Kasumi-1 (cell line): ENCODE results near the gene HIPK2.

Experiments
- DNase-seq, 2 experiments: peaks; one replicate each; lab custom pipeline; 2025; lab: John Stamatoyannopoulos, UW

The HIPK2 gene

GRCh38 chr7:139534966-139535651 is 242.7 kb downstream of the HIPK2 start:
- no peak for DNase-seq

GRCh38 chr7:139534096-139534495 is 243.7 kb downstream of the HIPK2 start:
- DNase-seq = no peak

- DNase-seq = no peak
Observed at GRCh38 chr7:139532636-139533155, 245.1 kb downstream of the HIPK2 start.

- no peak for DNase-seq
Observed at GRCh38 chr7:139531094-139531493, 246.7 kb downstream of the HIPK2 start.

GRCh38 chr7:139526578-139527544 is 250.9 kb downstream of the HIPK2 start:
- DNase-seq = no peak

GRCh38 chr7:139525750-139526149 is 252.0 kb downstream of the HIPK2 start:
- DNase-seq = no peak

- no peak for DNase-seq
Observed at GRCh38 chr7:139525239-139525638, 252.6 kb downstream of the HIPK2 start.

- DNase-seq = no peak
Observed at GRCh38 chr7:139523968-139524815, 253.6 kb downstream of the HIPK2 start.

GRCh38 chr7:139523199-139523941 is 254.4 kb downstream of the HIPK2 start, which contains the start of gene CLEC2L:
Gene CLEC2L (plus strand): TSS chr7:139523685. CDS start chr7:139523928, 243 bp downstream.
- DNase-seq = no peak

- no peak for DNase-seq
Observed at GRCh38 chr7:139522830-139523198, 255.0 kb downstream of the HIPK2 start.

GRCh38 chr7:139521439-139521838 is 256.4 kb downstream of the HIPK2 start:
- no peak for DNase-seq

GRCh38 chr7:139515266-139515665 is 262.5 kb downstream of the HIPK2 start:
- no peak for DNase-seq
